Hypothalamus (tissue), 51 donors: Measurements from ENCODE around the gene TUBGCP3.

Source experiments
- DNase-seq, 51 donors: peaks; one replicate each; lab custom pipeline; 2025; lab: John Stamatoyannopoulos, UW

Gene TUBGCP3

GRCh38 chr13:112455476-112456059 is 132.4 kb downstream of the TUBGCP3 start:
- no peak for DNase-seq

- DNase-seq, result no peak
Observed at GRCh38 chr13:112454648-112455334, 133.2 kb downstream of the TUBGCP3 start.

GRCh38 chr13:112453874-112454647 is 133.9 kb downstream of the TUBGCP3 start:
- DNase-seq, result no peak

GRCh38 chr13:112453207-112453829 is 134.6 kb downstream of the TUBGCP3 start:
- DNase-seq, result no peak

- no peak for DNase-seq
Observed at GRCh38 chr13:112452380-112453206, 135.4 kb downstream of the TUBGCP3 start.

- no peak for DNase-seq
Observed at GRCh38 chr13:112451512-112452379, 136.2 kb downstream of the TUBGCP3 start.

GRCh38 chr13:112450904-112451240 is 137.1 kb downstream of the TUBGCP3 start:
- DNase-seq, result no peak

- DNase-seq, result no peak
Observed at GRCh38 chr13:112450118-112450903, 137.6 kb downstream of the TUBGCP3 start.

- no peak for DNase-seq
Observed at GRCh38 chr13:112449545-112449930, 138.4 kb downstream of the TUBGCP3 start.

- DNase-seq, result no peak
Observed at GRCh38 chr13:112448621-112449544, 139.1 kb downstream of the TUBGCP3 start.

GRCh38 chr13:112447761-112448603 is 140.0 kb downstream of the TUBGCP3 start:
- no peak for DNase-seq

GRCh38 chr13:112447306-112447705 is 140.6 kb downstream of the TUBGCP3 start:
- DNase-seq, result no peak

GRCh38 chr13:112446867-112447266 is 141.1 kb downstream of the TUBGCP3 start:
- DNase-seq, result no peak

- no peak for DNase-seq
Observed at GRCh38 chr13:112446347-112446861, 141.5 kb downstream of the TUBGCP3 start.

- DNase-seq, result no peak
Observed at GRCh38 chr13:112445411-112446271, 142.3 kb downstream of the TUBGCP3 start.
